ENCODE results near the gene DCAF12L1.

GRCh38 chrX:126551725-126552312 is 795 bp downstream of the DCAF12L1 start:
- TF ChIP-seq POLR2A (IDR thresholded peaks at IDR 0.05) (no peak), POLR2AphosphoS5 (IDR thresholded peaks at IDR 0.05) (no peak), CTCF (IDR thresholded peaks at IDR 0.05) (no peak)

Data from prostate gland (tissue), 2 donors.